Measurements from ENCODE around the gene PDE2A. TPM values are rescaled to one million over a fixed set of nuclear protein-coding genes. Genes with fewer than 3 reads are reported as not detected.

Gene PDE2A
- total RNA-seq: 10 to 100 TPM; 33.0 to 38.8 TPM
- long read RNA-seq, donor 1, full-length matches to known transcripts: 3 of 11 reads
- long read RNA-seq, donor 1, partial matches to known transcripts: 8 of 11 reads
- long read RNA-seq, donor 1, other reads (novel, unspliced or antisense): 0 of 11 reads
- long read RNA-seq, donor 2, partial matches to known transcripts: 12 of 17 reads
- long read RNA-seq, donor 2, other reads (novel, unspliced or antisense): 5 of 17 reads

DNA sequence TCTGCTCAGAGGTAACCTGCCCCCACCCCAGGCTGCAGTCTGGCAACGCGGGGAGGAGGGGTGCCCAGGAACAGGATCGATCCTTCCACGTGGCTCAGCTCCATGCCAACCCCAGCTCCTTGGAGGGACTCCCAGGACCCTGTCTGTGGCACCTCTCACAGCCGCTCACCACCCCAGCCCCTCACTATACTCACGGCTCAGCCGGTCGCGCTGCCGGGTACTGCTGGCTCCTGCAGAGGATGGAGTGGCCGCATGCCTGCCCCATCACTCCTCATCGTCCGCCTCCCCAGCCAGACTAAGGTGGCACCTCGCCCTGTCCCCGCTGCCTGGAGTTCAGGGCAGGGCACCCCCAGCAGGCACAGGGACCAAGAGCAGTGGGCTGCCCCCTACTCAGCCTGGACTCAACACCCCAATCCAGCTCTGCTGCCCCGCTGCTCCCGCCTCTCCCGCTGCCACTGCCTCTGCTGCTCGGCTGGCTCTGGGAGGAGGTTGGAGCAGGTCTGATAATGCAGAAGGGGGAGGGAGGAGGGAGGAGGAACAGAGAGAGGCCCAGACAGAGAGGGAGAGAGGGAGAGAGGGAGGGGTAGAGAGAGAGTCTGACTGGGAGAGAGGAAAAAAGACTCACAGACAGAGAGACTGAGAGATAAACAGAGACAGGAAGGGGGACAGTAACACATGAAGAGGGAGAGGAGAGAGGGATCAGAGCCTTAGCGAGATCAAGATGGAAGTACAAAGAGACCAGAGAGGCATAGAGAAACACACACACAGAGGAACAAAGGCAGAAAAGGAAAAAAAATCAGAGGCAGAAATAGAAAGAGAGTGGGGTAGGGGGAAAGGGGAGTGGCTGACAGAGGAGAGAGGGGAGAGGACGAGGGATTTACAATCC is at the start of gene PDE2A:
Gene PDE2A, minus strand, starts transcription at position 480 of the 886 bp plus-strand sequence. Its CDS starts 215 bp downstream, at position 265.
- no peak for DNase-seq (ENCODE audit: low spot score)
- intact Hi-C loops (cut with DNase I): loop anchor here in 1 of 2 donors (1.0 to 10.0 kb wide), 2 partner anchors 25 to 199 kb away; no protein-coding TSS in a partner anchor

DNA sequence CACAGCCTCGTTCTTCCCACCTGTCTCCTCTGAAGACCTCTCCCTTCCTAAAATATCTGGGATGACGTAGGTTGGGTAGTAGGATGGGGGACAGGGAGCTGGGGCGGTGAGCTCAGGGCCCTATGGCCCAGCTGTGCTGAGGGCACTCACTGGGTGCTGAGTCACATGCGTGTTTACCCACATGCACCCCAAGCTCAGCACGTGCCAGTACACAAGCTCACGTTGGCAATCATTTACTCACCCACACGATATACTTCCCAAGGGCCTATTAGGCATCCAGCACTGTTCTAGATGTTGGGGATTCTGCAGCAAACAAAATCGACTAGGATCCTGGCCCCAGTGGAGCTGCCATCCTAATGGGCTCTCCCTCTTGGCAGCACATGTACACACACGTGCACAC is 49.3 kb upstream of the PDE2A start:
- intact Hi-C loops (cut with DNase I): loop anchor here in 1 of 2 donors (10.0 kb wide), 1 partner anchor 451 kb away; no protein-coding TSS in a partner anchor
- no peak for DNase-seq (ENCODE audit: low spot score)

- DNase-seq (ENCODE audit: low spot score): peak; percentile 96
- intact Hi-C loops (cut with DNase I): loop anchor here in 1 of 2 donors (10.0 kb wide), 1 partner anchor 453 kb away; no protein-coding TSS in a partner anchor
These were observed 48.0 kb upstream of the PDE2A start for GRCh38 chr11:72722050-72722748.

DNA sequence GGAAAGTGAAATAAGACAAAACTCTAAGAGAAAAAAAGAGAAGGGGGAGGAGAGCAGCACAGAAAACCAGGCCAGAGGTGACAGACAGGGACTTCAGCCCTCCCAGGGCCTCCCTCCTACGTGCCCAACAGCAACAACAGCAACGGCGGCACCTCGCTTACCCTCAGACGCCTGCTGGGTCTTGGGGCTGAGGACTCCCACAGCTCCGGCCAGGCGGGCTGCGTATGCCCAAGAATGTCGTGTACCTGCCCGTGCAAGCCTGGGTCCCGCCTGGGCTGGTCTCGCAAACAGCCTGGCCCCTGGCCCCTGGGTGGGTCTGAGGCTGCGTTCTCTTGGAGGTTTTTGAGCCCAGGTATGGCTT is 47.4 kb upstream of the PDE2A start:
- intact Hi-C loops (cut with DNase I): loop anchor here in 1 of 2 donors (10.0 kb wide), 1 partner anchor 453 kb away; no protein-coding TSS in a partner anchor
- DNase-seq (ENCODE audit: low spot score): no peak

GRCh38 chr11:72721276-72721675 is 47.1 kb upstream of the PDE2A start:
- no peak for DNase-seq (ENCODE audit: low spot score)
- intact Hi-C loops (cut with DNase I): loop anchor here in 1 of 2 donors (10.0 kb wide), 1 partner anchor 454 kb away; no protein-coding TSS in a partner anchor

DNA sequence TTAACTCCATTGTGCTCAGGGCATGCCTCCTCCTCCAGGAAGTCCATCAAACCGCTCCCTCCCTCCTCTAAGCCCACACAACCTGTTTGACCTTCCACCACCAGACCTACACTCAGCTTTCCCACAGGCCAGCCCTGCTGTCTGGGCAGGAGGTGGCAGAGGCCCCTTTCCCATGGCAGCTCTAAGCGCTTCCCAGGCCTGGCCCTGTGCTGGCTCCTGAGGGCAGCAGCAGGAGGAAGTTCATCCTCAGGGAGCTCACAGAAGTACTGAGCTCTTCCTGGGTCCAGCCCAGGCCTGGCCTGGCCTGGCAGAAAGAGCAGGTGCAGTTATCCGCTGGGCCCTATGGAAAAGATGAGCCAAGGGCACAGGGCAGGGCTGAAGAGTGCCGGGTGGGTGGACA is 46.6 kb upstream of the PDE2A start:
- intact Hi-C loops (cut with DNase I): loop anchor here in 1 of 2 donors (10.0 kb wide), 1 partner anchor 454 kb away; no protein-coding TSS in a partner anchor

GRCh38 chr11:72720047-72720446 is 45.8 kb upstream of the PDE2A start:
- intact Hi-C loops (cut with DNase I): loop anchor here in 1 of 2 donors (10.0 kb wide), 1 partner anchor 455 kb away; no protein-coding TSS in a partner anchor

More for the DNA sequence above, 46.6 kb upstream of the PDE2A start:
- no peak for DNase-seq (ENCODE audit: low spot score)

GRCh38 chr11:72719551-72719950 is 45.3 kb upstream of the PDE2A start:
- no peak for DNase-seq (ENCODE audit: low spot score)
- intact Hi-C loops (cut with DNase I): no loop called here

More at GRCh38 chr11:72720047-72720446, 45.8 kb upstream of the PDE2A start:
- no peak for DNase-seq (ENCODE audit: low spot score)

DNA sequence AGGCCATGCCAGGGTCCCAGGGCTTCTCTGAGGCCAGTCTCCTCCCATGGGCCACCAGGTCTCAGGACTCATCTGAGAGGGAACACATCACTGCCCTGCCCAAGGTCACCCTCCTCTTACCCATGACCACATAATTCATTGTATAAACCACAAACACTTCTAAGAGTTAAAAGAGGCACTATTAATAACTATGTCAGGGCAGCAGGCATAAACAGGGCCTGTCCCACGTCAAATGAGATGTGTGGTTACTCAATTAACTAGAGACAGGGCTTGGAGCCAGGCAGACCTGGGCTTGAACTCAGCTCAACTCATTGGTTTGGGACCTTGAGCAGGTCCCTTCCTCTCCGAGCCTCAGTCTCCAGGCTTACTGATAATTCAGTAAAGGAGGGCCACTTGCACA is 44.9 kb upstream of the PDE2A start:
- intact Hi-C loops (cut with DNase I): no loop called here
- DNase-seq (ENCODE audit: low spot score): no peak

- DNase-seq (ENCODE audit: low spot score): no peak
- intact Hi-C loops (cut with DNase I): no loop called here
These were observed 43.9 kb upstream of the PDE2A start for GRCh38 chr11:72718101-72718501.

- intact Hi-C loops (cut with DNase I): no loop called here
- DNase-seq (ENCODE audit: low spot score): no peak
These were observed 42.7 kb upstream of the PDE2A start for GRCh38 chr11:72716788-72717435.

GRCh38 chr11:72716290-72716689 is 42.1 kb upstream of the PDE2A start:
- intact Hi-C loops (cut with DNase I): no loop called here
- DNase-seq (ENCODE audit: low spot score): no peak

GRCh38 chr11:72712841-72713240 is 38.6 kb upstream of the PDE2A start:
- DNase-seq (ENCODE audit: low spot score): no peak
- intact Hi-C loops (cut with DNase I): no loop called here

DNA sequence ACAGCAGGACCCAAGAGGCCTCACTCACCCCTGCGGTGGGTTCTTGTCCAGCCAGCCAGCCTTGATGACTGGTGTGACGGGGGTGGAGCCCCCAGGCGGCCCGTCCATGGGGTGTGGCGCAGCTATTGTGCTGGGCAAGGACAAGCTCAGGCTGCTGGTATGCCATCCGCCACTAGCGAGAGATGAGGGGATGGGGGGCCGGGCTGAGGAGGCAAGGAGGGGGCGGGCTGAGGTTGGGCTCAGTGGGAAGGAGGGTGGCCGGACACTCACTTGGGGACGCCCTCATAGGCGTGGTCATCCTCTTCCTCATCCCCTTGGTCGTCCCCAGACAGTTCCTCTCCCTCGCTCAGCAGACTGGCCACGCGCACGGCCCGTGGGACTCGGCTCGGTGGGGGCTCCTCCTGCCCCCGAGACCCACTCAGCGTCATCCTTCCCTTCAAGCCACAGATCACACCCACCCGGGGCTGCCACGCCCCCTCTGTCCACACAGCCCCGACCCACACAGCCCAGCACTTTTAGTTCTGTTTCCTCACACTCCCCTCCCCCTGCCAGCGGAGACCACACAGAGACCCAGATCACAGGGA is 38.0 kb upstream of the PDE2A start:
- DNase-seq (ENCODE audit: low spot score): peak; percentile 92
- intact Hi-C loops (cut with DNase I): no loop called here

- intact Hi-C loops (cut with DNase I): loop anchor here in 1 of 2 donors (1.0 kb wide), 1 partner anchor 22 kb away; no protein-coding TSS in a partner anchor
- DNase-seq (ENCODE audit: low spot score): no peak
These were observed 36.9 kb upstream of the PDE2A start for GRCh38 chr11:72711141-72711540.

- no peak for DNase-seq (ENCODE audit: low spot score)
- intact Hi-C loops (cut with DNase I): no loop called here
These were observed 36.1 kb upstream of the PDE2A start for GRCh38 chr11:72710278-72710677.

GRCh38 chr11:72709478-72710238 is 35.4 kb upstream of the PDE2A start:
- intact Hi-C loops (cut with DNase I): no loop called here
- DNase-seq (ENCODE audit: low spot score): no peak

DNA sequence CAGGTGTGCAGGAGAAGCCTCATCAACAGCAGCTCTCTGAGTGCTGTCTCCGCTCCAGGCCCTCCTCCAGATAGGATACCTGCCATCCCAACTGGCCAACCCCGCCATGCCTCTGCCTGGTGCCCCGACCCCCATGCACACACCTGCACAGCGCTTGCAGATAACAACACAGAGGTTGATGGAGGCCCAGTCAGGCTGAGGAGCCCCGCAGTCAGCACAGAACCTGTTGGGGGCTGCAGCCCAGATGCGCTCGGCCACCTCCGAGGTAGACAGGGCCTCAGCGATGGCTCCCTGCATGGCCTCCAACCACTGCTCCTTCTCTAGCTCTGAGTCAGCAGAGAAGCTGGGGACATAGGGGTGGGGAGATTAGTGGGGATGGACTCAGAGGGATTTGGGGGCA is 32.8 kb upstream of the PDE2A start:
- intact Hi-C loops (cut with DNase I): no loop called here
- no peak for DNase-seq (ENCODE audit: low spot score)
